H9 (cell line): ENCODE data around the gene ABCA1. TPM values are rescaled to one million over a fixed set of nuclear protein-coding genes. Genes with fewer than 3 reads are reported as not detected.

Experiments used
- DNase-seq: peaks from one replicate; pipeline ENCODE4 v3.0.0-alpha.2; 2017
- H2AFZ ChIP-seq: one replicate; pipeline ENCODE4 v1.6.1; 2013; ENCODE audit warnings: mild to moderate bottlenecking, low read length, control low read depth, moderate library complexity
- H2AK5ac ChIP-seq: 2 replicates; pipeline ENCODE4 v1.6.1; 2013; ENCODE audit warnings: low read length, control low read depth, mixed read lengths; ENCODE audit not compliant: insufficient read length
- H2BK120ac ChIP-seq: one replicate; pipeline ENCODE4 v1.6.1; 2013; ENCODE audit warnings: low read depth, mild to moderate bottlenecking, low read length, control low read depth, inconsistent platforms; ENCODE audit not compliant: poor library complexity, severe bottlenecking
- H2BK12ac ChIP-seq: 2 replicates; pipeline ENCODE4 v1.6.1; 2013; ENCODE audit warnings: low read length, control low read depth, mixed read lengths, low read depth; ENCODE audit not compliant: insufficient read length
- H2BK15ac ChIP-seq: 2 replicates; pipeline ENCODE4 v1.6.1; 2013; ENCODE audit warnings: low read depth, low read length, control low read depth
- H2BK20ac ChIP-seq: one replicate; pipeline ENCODE4 v1.6.1; 2013; ENCODE audit warnings: low read depth, mild to moderate bottlenecking, low read length, control low read depth, inconsistent platforms; ENCODE audit not compliant: poor library complexity, severe bottlenecking
- H2BK5ac ChIP-seq: 2 replicates; pipeline ENCODE4 v1.6.1; 2013; ENCODE audit warnings: low read length, control low read depth, mixed read lengths; ENCODE audit not compliant: insufficient read length
- H3K14ac ChIP-seq: 2 replicates; pipeline ENCODE4 v1.6.1; 2013; ENCODE audit warnings: low read length, control low read depth; ENCODE audit not compliant: insufficient read depth
- H3K18ac ChIP-seq: 2 replicates; pipeline ENCODE4 v1.6.1; 2013; ENCODE audit warnings: low read depth, mild to moderate bottlenecking, mixed read lengths, low read length, control low read depth; ENCODE audit not compliant: insufficient read length
- H3K23ac ChIP-seq: 2 replicates; pipeline ENCODE4 v1.6.1; 2013; ENCODE audit warnings: low read length, control low read depth, mixed read lengths, low read depth; ENCODE audit not compliant: insufficient read length
- H3K23me2 ChIP-seq: 2 replicates; pipeline ENCODE4 v1.6.1; 2013; ENCODE audit warnings: low read depth, mild to moderate bottlenecking, mixed read lengths, low read length, control low read depth; ENCODE audit not compliant: insufficient read length, poor library complexity, severe bottlenecking
- H3K27ac ChIP-seq: 2 replicates; pipeline ENCODE4 v1.5.1; 2013; ENCODE audit warnings: low read length, control low read depth, mixed read lengths, low read depth; ENCODE audit not compliant: insufficient read length
- H3K27me3 ChIP-seq: 2 replicates; pipeline ENCODE4 v1.6.1; 2013; ENCODE audit warnings: low read length, control low read depth, inconsistent platforms; ENCODE audit not compliant: insufficient read depth
- H3K4ac ChIP-seq: 2 replicates; pipeline ENCODE4 v1.6.1; 2013; ENCODE audit warnings: low read depth, mild to moderate bottlenecking, control low read depth, inconsistent platforms, low read length, moderate library complexity
- H3K4me1 ChIP-seq: 2 replicates; pipeline ENCODE4 v1.6.1; 2013; ENCODE audit warnings: low read length, control low read depth, inconsistent platforms; ENCODE audit not compliant: insufficient read depth
- H3K4me2 ChIP-seq: 2 replicates; pipeline ENCODE4 v1.6.1; 2013; ENCODE audit warnings: low read length, control low read depth, mixed read lengths; ENCODE audit not compliant: insufficient read length, insufficient read depth
- H3K56ac ChIP-seq: 2 replicates; pipeline ENCODE4 v1.6.1; 2013; ENCODE audit warnings: low read depth, mild to moderate bottlenecking, mixed read lengths, low read length, control low read depth; ENCODE audit not compliant: insufficient read length
- H3K79me1 ChIP-seq: 2 replicates; pipeline ENCODE4 v1.6.1; 2013; ENCODE audit warnings: low read depth, mild to moderate bottlenecking, moderate library complexity, low read length, control low read depth, inconsistent platforms; ENCODE audit not compliant: insufficient read depth, poor library complexity, severe bottlenecking
- H3K79me2 ChIP-seq: 2 replicates; pipeline ENCODE4 v1.6.1; 2013; ENCODE audit warnings: low read length, control low read depth, inconsistent platforms; ENCODE audit not compliant: insufficient read depth
- H3K9ac ChIP-seq: 2 replicates; pipeline ENCODE4 v1.6.1; 2013; ENCODE audit warnings: low read length, control low read depth, mixed read lengths; ENCODE audit not compliant: insufficient read length; ENCODE audit errors: extremely low read depth
- H3K9me3 ChIP-seq: one replicate; pipeline ENCODE4 v1.6.1; 2013; ENCODE audit warnings: low read depth, low read length, inconsistent platforms; ENCODE audit not compliant: control insufficient read depth
- H3T11ph ChIP-seq: one replicate; pipeline ENCODE4 v1.6.1; 2013; ENCODE audit warnings: mild to moderate bottlenecking, low read length, control low read depth, inconsistent platforms
- H4K20me1 ChIP-seq: one replicate; pipeline ENCODE4 v1.6.1; 2013; ENCODE audit not compliant: control insufficient read depth, insufficient read length, insufficient read depth
- H4K5ac ChIP-seq: 2 replicates; pipeline ENCODE4 v1.6.1; 2013; ENCODE audit warnings: low read depth, mild to moderate bottlenecking, mixed read lengths, low read length, control low read depth; ENCODE audit not compliant: insufficient read length
- H4K8ac ChIP-seq: replicated peaks from 2 replicates; pipeline ENCODE4 v1.6.1; 2013; ENCODE audit warnings: low read length, control low read depth, mixed read lengths, low read depth; ENCODE audit not compliant: insufficient read length
- H4K91ac ChIP-seq: 2 replicates; pipeline ENCODE4 v1.6.1; 2013; ENCODE audit warnings: low read depth, mild to moderate bottlenecking, moderate library complexity, mixed read lengths, low read length, control low read depth; ENCODE audit not compliant: insufficient read length
- H3K27ac Mint-ChIP-seq, 3 experiments: 2 replicates in 2 of 3; 3 replicates in 1 of 3; pipeline ENCODE4 v1.8.0; 2020 to 2021; ENCODE audit warnings: mixed read lengths in 3 of 3, mild to moderate bottlenecking in 1 of 3, moderate library complexity in 1 of 3
- H3K27me3 Mint-ChIP-seq: 2 replicates; pipeline ENCODE4 v1.8.0; 2021; ENCODE audit warnings: low read depth, mild to moderate bottlenecking, moderate library complexity, mixed read lengths
- H3K36me3 Mint-ChIP-seq, 3 experiments: 2 replicates in 2 of 3; 3 replicates in 1 of 3; pipeline ENCODE4 v1.8.0; 2020 to 2021; ENCODE audit warnings: low read depth in 3 of 3, mixed read lengths in 3 of 3; ENCODE audit not compliant: insufficient read depth in 1 of 3
- H3K4me1 Mint-ChIP-seq, 2 experiments: 2 replicates each; pipeline ENCODE4 v1.8.0; 2020; ENCODE audit warnings: mixed read lengths in 2 of 2
- H3K4me3 Mint-ChIP-seq, 2 experiments: 2 replicates in 1 of 2; 3 replicates in 1 of 2; pipeline ENCODE4 v1.8.0; 2020 to 2021; ENCODE audit warnings: mild to moderate bottlenecking in 2 of 2, mixed read lengths in 2 of 2, moderate library complexity in 1 of 2
- H3K9me3 Mint-ChIP-seq, 2 experiments: 2 replicates in 1 of 2; 3 replicates in 1 of 2; pipeline ENCODE4 v1.8.0; 2020; ENCODE audit warnings: mild to moderate bottlenecking in 2 of 2, mixed read lengths in 2 of 2, moderate library complexity in 1 of 2
- WGBS: extraction: QIAGEN DNeasy Blood & Tissue Kit; methylation state at CpG from one replicate; pipeline ENCODE4 v1.1.7; 2013; ENCODE audit warnings: missing lambda C conversion rate, low lambda C conversion rate, mixed read lengths; ENCODE audit not compliant: insufficient read length; ENCODE audit errors: extremely low coverage; 5-methylcytosine and 5-hydroxymethylcytosine counted together
- total RNA-seq: library from RNA; stranded (reverse); gene quantifications from 2 replicates; pipeline ENCODE4 v1.2.1, GENCODE V29; 2021
- TF ChIP-seq, protein P1 (sequence below): fragments of 200-600 bp; sonication (generic); conservative IDR thresholded peaks from 3 replicates; pipeline ENCODE4 v1.8.0; 2021; ENCODE audit warnings: antibody characterized with exemption, mild to moderate bottlenecking

The ABCA1 gene
- total RNA-seq, 1 experiment from 2014 or later, result 16.6 TPM

DNA sequence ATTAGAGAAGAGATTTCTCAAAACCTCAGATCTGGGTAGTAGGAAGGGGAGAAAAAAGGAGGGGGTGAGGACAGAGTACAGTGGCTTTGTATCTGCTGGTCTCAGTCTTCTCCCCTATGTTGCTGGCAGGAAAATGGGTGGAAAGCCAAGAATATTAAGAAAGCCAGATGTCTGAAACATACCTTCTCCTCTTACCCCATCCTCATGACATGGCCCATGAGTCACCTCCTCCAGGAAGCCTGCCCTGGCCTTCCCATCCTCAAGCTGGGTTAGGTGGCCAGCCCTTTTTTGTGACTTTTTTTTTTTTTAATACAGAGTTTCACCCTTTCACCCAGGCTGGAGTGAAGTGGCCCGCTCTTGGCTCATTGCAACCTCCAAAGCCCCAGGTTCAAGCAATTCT lies 61.8 kb downstream of the ABCA1 start:
- Histone ChIP-seq H3T11ph (no peak overlapping the region), H2BK15ac (no peak overlapping the region), H4K5ac (no peak overlapping the region), H3K79me1 (no peaks in the 10 kb centered on the region), H3K9me3 (no peaks in the 10 kb centered on the region), H3K4ac (no peak overlapping the region), H3K79me2 (no peaks in the 10 kb centered on the region), H3K23me2 (no peaks in the 10 kb centered on the region), H2BK12ac (no peak overlapping the region), H4K8ac (no peak overlapping the region), H3K14ac (no peak overlapping the region), H2BK120ac (no peak overlapping the region), H3K18ac (no peak overlapping the region), H2BK20ac (no peak overlapping the region), H3K9ac (no peak overlapping the region), H3K27me3 (no peaks in the 10 kb centered on the region), H3K56ac (no peak overlapping the region), H4K20me1 (peaks cover 2% of the 10 kb centered on the region), H3K4me1 (peaks cover 15% of the 10 kb centered on the region; the same call in 1 of the 2 replicates), H3K4me2 (no peak overlapping the region), H2AFZ (no peak overlapping the region), H2AK5ac (no peak overlapping the region), H3K23ac (no peak overlapping the region), H4K91ac (no peak overlapping the region), H3K27ac (no peak overlapping the region), H2BK5ac (no peak overlapping the region)
- TF ChIP-seq, protein P1, sequence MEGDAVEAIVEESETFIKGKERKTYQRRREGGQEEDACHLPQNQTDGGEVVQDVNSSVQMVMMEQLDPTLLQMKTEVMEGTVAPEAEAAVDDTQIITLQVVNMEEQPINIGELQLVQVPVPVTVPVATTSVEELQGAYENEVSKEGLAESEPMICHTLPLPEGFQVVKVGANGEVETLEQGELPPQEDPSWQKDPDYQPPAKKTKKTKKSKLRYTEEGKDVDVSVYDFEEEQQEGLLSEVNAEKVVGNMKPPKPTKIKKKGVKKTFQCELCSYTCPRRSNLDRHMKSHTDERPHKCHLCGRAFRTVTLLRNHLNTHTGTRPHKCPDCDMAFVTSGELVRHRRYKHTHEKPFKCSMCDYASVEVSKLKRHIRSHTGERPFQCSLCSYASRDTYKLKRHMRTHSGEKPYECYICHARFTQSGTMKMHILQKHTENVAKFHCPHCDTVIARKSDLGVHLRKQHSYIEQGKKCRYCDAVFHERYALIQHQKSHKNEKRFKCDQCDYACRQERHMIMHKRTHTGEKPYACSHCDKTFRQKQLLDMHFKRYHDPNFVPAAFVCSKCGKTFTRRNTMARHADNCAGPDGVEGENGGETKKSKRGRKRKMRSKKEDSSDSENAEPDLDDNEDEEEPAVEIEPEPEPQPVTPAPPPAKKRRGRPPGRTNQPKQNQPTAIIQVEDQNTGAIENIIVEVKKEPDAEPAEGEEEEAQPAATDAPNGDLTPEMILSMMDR, result no peak
- H3K27me3 Mint-ChIP-seq, result peaks cover 2% of the 10 kb centered on the region
- WGBS, result no CpG with 5 or more reads among the region's 1 CpG
- DNase-seq, result no peak
- H3K4me3 Mint-ChIP-seq, result no peak overlapping the region
- H3K27ac Mint-ChIP-seq, result no peak overlapping the region
- peaks cover 0 to 15% (median 6%) of the 10 kb centered on the region in 3 experiments; a peak in 4 of 7 replicates for H3K36me3 Mint-ChIP-seq
- H3K4me1 Mint-ChIP-seq, result peaks cover 54 to 62% of the 10 kb centered on the region in 2 experiments
- no peaks in the 10 kb centered on the region; a peak in 1 of 5 replicates for H3K9me3 Mint-ChIP-seq
